GM21737 (cell line): ENCODE data around the gene CKB.

Source experiments
- ATAC-seq: cut with Tn5 transposase; IDR thresholded peaks from one replicate; pipeline ENCODE4 v1.9.1; 2021; ENCODE audit warnings: mild to moderate bottlenecking, moderate library complexity; ENCODE audit not compliant: unreplicated experiment

Gene CKB

GRCh38 chr14:103539056-103539825 is 16.6 kb upstream of the CKB start:
- no peak for ATAC-seq

GRCh38 chr14:103538291-103539055 is 15.8 kb upstream of the CKB start:
- ATAC-seq, result no peak

GRCh38 chr14:103537175-103537990 is 14.8 kb upstream of the CKB start:
- ATAC-seq, result no peak

- no peak for ATAC-seq
These were observed 14.1 kb upstream of the CKB start for GRCh38 chr14:103536693-103537092.

GRCh38 chr14:103535891-103536565 is 13.4 kb upstream of the CKB start:
- ATAC-seq, result no peak

- no peak for ATAC-seq
These were observed 12.7 kb upstream of the CKB start for GRCh38 chr14:103535081-103535890.

GRCh38 chr14:103534576-103535061 is 12.0 kb upstream of the CKB start:
- no peak for ATAC-seq

GRCh38 chr14:103533999-103534575 is 11.5 kb upstream of the CKB start:
- no peak for ATAC-seq

- no peak for ATAC-seq
These were observed 10.7 kb upstream of the CKB start for GRCh38 chr14:103533137-103533998.

- ATAC-seq, result no peak
These were observed 9.8 kb upstream of the CKB start for GRCh38 chr14:103532216-103533136.

- no peak for ATAC-seq
These were observed 9.0 kb upstream of the CKB start for GRCh38 chr14:103531421-103532215.

- no peak for ATAC-seq
These were observed 8.2 kb upstream of the CKB start for GRCh38 chr14:103530831-103531230.

GRCh38 chr14:103530390-103530789 is 7.8 kb upstream of the CKB start:
- ATAC-seq, result no peak

- ATAC-seq, result no peak
These were observed 7.0 kb upstream of the CKB start for GRCh38 chr14:103529383-103530365.

GRCh38 chr14:103528587-103529382 is 6.2 kb upstream of the CKB start, which contains the start of gene TRMT61A:
Gene TRMT61A (plus strand): TSS chr14:103529196. CDS start chr14:103529979, 783 bp downstream.
- no peak for ATAC-seq
